ENCODE measurements around the gene ACKR4. TPM values are rescaled to one million over a fixed set of nuclear protein-coding genes. Genes with fewer than 3 reads are reported as not detected.

Gene ACKR4
- total RNA-seq, 1 experiment from 2014 or later = not detected

- TF ChIP-seq AFF4 (CRISPR knock-in tag; IDR thresholded peaks at IDR 0.05; ENCODE audit: borderline replicate concordance) (no peak), JUN (CRISPR knock-in tag; IDR thresholded peaks at IDR 0.05) (no peak), MAX (CRISPR knock-in tag; IDR thresholded peaks at IDR 0.05) (no peak), ZNF263 (CRISPR knock-in tag; IDR thresholded peaks at IDR 0.05; ENCODE audit: low read depth) (no peak)
Observed at GRCh38 chr3:132570016-132570415, 27.1 kb upstream of the ACKR4 start (continued).

- CTCF ChIA-PET = no interaction called here
- DNase-seq (ENCODE audit: low spot score) (no peak), ATAC-seq (no peak)
- TF ChIP-seq IRF1 (CRISPR knock-in tag; IDR thresholded peaks at IDR 0.05) (no peak), GRHL2 (CRISPR knock-in tag; IDR thresholded peaks at IDR 0.05; ENCODE audit: insufficient replicate concordance, severe bottlenecking) (no peak), FOXP1 (CRISPR knock-in tag; IDR thresholded peaks at IDR 0.05; ENCODE audit: borderline replicate concordance) (no peak)
- Mint-ChIP-seq H3K27me3 (ENCODE audit: low read depth) (no peaks in the 10 kb centered on the region), H3K4me3 (no peak overlapping the region), H3K4me1 (no peaks in the 10 kb centered on the region), H3K9me3 (peaks cover 11% of the 10 kb centered on the region), H3K27ac (no peak overlapping the region), H3K36me3 (peaks cover 19% of the 10 kb centered on the region)
- POLR2A ChIA-PET = no interaction called here
Observed at GRCh38 chr3:132573797-132574211, 23.3 kb upstream of the ACKR4 start.

GRCh38 chr3:132587401-132587800 lies 9.7 kb upstream of the ACKR4 start:
- no peak overlapping the region for H3K27ac Mint-ChIP-seq
- CTCF ChIA-PET = interaction anchor here (1.2 kb wide), 1 partner anchor 51 kb away, joined by 3 read pairs; no protein-coding TSS in a partner anchor

More at GRCh38 chr3:132587401-132587800, 9.7 kb upstream of the ACKR4 start:
- Mint-ChIP-seq H3K4me1 (no peaks in the 10 kb centered on the region), H3K9me3 (peaks cover 4% of the 10 kb centered on the region; the same call in 1 of the 2 replicates), H3K36me3 (peaks cover 5% of the 10 kb centered on the region; the same call in 1 of the 2 replicates), H3K4me3 (no peak overlapping the region), H3K27me3 (ENCODE audit: low read depth) (no peaks in the 10 kb centered on the region)
- no peak for DNase-seq (ENCODE audit: low spot score)
- TF ChIP-seq ZNF232 (CRISPR knock-in tag; IDR thresholded peaks at IDR 0.05) (no peak), SMAD3 (CRISPR knock-in tag; IDR thresholded peaks at IDR 0.05; ENCODE audit: borderline replicate concordance) (no peak), ZNF512 (CRISPR knock-in tag; IDR thresholded peaks at IDR 0.05; ENCODE audit: borderline replicate concordance) (no peak), E2F4 (CRISPR knock-in tag; IDR thresholded peaks at IDR 0.05; ENCODE audit: borderline replicate concordance, low read depth) (no peak), HMGXB4 (CRISPR knock-in tag; IDR thresholded peaks at IDR 0.05) (no peak), ATF1 (CRISPR knock-in tag; IDR thresholded peaks at IDR 0.05) (no peak), RORB (CRISPR knock-in tag; IDR thresholded peaks at IDR 0.05) (no peak), KAT7 (CRISPR knock-in tag; IDR thresholded peaks at IDR 0.05; ENCODE audit: borderline replicate concordance) (no peak), ELF4 (CRISPR knock-in tag; IDR thresholded peaks at IDR 0.05; ENCODE audit: low read depth) (no peak), GABPB1 (CRISPR knock-in tag; IDR thresholded peaks at IDR 0.05) (no peak)
- ATAC-seq = no peak
- POLR2A ChIA-PET = no interaction called here
